ENCODE data around the gene TAF11L14.
"Not testable (repeated sequence)": the region's sequence is repeated elsewhere in the genome, so short reads cannot be mapped to it uniquely, and the experiment has no call there.

Gene TAF11L14

DNA sequence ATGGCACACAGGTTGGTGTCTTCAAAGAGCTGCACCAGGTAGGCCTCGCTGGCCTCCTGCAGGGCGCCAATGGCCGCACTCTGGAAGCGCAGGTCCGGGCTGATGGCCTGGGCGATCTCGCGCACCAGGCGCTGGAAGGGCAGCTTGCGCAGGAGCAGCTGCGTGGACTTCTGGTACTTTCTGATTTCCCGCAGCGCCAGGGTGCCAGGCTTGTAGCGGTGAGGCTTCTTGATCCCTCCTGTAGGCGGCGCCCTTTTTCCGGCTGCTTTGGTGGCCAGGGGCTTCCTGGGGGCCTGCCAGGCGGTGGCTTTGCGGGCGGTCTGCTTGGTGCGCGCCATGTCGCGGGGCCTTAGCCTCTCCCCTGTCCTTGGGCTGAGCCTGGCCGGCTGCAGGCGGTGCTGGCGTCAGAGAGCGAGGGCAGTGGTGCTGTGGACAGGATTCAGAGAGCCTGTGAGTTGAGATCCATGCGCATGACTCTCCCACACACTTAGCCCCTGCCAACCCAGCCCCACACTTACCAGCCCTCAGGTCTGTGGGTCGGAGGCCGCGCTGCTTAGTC lies 21.0 kb downstream of the TAF11L14 start:
- H3K4me3 Mint-ChIP-seq, CTCF ChIA-PET, DNase-seq, H3K9me3 Mint-ChIP-seq, H3K36me3 Mint-ChIP-seq, H3K27ac Mint-ChIP-seq, H3K4me1 Mint-ChIP-seq, H3K27me3 Mint-ChIP-seq: not testable (repeated sequence)

DNA sequence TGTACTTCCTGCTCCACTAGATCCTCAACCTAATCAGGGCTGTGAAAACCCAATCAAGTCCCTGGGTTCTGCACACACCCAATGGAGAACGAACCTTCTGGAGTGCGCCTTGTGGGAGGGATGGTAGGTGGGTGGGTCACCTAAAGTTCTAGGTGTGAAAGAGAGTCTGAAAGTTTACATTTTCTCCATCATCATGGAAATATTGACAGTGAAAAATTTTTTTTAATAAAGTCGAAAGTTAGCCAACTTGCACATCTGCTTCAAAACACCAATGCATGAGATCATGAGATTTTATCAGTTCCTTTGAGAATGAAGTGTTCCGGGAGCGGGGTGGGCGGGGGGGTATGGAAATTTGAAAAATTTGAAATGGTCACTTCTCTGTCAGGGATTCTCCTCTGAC lies 21.7 kb downstream of the TAF11L14 start:
- H3K9me3 Mint-ChIP-seq: peaks cover 12% of the 10 kb centered on the region
- no peaks in the 10 kb centered on the region for H3K36me3 Mint-ChIP-seq
- no peak overlapping the region for H3K4me3 Mint-ChIP-seq
- no peaks in the 10 kb centered on the region for H3K27me3 Mint-ChIP-seq
- CTCF ChIA-PET: no interaction called here
- no peak overlapping the region for H3K27ac Mint-ChIP-seq
- no peak for DNase-seq
- H3K4me1 Mint-ChIP-seq: no peaks in the 10 kb centered on the region

- DNase-seq: no peak
- no peaks in the 10 kb centered on the region for H3K4me1 Mint-ChIP-seq
- peaks cover 31% of the 10 kb centered on the region for H3K9me3 Mint-ChIP-seq
- no peak overlapping the region for H3K27ac Mint-ChIP-seq
- no peak overlapping the region for H3K4me3 Mint-ChIP-seq
- no peaks in the 10 kb centered on the region for H3K36me3 Mint-ChIP-seq
- CTCF ChIA-PET: no interaction called here
- H3K27me3 Mint-ChIP-seq: no peaks in the 10 kb centered on the region
Observed at GRCh38 chr5:17663182-17663581, 28.9 kb downstream of the TAF11L14 start.

DNA sequence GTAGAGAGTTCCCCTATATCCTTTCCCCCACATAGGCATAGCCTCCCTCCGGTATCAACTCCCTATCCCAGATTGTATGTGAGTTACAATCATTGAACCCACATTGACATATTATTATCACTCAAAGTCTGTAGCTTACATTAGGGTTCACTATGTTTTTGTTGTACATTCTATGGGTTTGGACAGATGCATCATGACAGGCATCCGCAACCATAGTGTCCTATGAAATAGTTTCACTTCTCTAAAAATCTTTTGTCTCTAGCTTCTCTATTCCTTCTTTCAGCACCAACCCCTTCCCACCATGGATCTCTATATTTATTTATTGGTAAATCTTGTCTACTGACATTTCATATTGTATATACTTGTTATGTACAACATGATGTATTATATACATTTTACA lies 31.6 kb downstream of the TAF11L14 start:
- Mint-ChIP-seq H3K9me3 (peaks cover 36% of the 10 kb centered on the region), H3K27ac (no peak overlapping the region), H3K36me3 (no peaks in the 10 kb centered on the region), H3K4me3 (no peak overlapping the region), H3K4me1 (no peaks in the 10 kb centered on the region), H3K27me3 (no peaks in the 10 kb centered on the region)
- DNase-seq: no peak
- CTCF ChIA-PET: no interaction called here

- H3K4me1 Mint-ChIP-seq: no peaks in the 10 kb centered on the region
- peaks cover 35% of the 10 kb centered on the region for H3K9me3 Mint-ChIP-seq
- no peaks in the 10 kb centered on the region for H3K36me3 Mint-ChIP-seq
- no peak for DNase-seq
- H3K27me3 Mint-ChIP-seq: no peaks in the 10 kb centered on the region
- CTCF ChIA-PET: no interaction called here
- no peak overlapping the region for H3K4me3 Mint-ChIP-seq
- no peak overlapping the region for H3K27ac Mint-ChIP-seq
Observed at GRCh38 chr5:17666726-17667235, 32.5 kb downstream of the TAF11L14 start.

DNA sequence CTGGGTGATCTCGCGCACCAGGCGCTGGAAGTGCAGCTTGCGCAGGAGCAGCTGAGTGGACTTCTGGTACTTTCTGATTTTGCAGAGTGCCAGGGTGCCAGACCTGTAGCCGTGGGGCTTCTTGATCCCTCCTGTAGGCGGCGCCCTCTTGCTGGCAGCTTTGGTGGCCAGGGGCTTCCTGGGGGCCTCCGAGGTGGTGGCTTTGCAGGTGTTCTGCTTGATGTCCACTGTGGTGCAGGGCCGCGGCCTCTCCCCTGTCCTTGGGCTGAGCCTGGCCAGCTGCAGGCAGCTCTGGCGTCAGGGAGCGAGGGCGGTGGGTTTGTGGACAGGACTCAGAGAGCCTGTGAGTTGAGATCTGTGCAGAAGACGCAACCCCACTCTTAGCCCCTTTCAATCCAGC lies 36.1 kb downstream of the TAF11L14 start:
- Mint-ChIP-seq H3K4me3 (no peak overlapping the region), H3K27me3 (no peaks in the 10 kb centered on the region), H3K36me3 (no peaks in the 10 kb centered on the region), H3K4me1 (no peaks in the 10 kb centered on the region), H3K9me3 (peaks cover 22% of the 10 kb centered on the region), H3K27ac (no peak overlapping the region)
- CTCF ChIA-PET: no interaction called here
- no peak for DNase-seq

- Mint-ChIP-seq H3K4me3 (no peak overlapping the region), H3K4me1 (no peaks in the 10 kb centered on the region), H3K36me3 (no peaks in the 10 kb centered on the region), H3K27me3 (no peaks in the 10 kb centered on the region), H3K27ac (no peak overlapping the region), H3K9me3 (peaks cover 8% of the 10 kb centered on the region)
- no peak for DNase-seq
- CTCF ChIA-PET: no interaction called here
Observed at GRCh38 chr5:17678751-17679324, 44.6 kb downstream of the TAF11L14 start.

DNA sequence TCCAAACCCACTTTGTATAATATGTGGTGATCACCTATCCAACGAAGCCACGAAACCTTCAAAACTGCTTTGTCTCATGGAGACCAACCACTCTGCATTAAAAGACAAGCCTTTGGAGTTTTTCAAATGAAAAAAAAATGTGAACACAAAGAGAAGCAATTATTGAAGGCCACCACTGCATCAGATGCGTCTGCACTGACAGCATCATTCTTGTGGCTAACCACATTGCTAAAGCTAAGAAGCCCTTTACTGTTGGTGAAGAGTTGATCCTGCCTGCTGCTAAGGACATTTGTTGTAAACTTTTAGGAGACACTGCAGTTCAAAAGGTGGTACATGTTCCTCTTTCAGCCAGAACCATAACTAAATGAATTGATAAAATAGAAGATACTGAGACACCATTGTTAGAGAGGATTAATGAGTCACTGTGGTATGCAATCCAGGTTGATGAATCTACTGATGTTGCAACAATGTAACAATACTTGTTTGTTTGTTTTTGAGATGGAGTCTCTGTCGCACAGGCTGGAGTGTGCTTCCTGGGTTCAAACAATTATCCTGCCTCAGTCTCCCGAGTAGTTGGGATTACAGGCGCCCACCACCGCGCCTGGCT lies 45.4 kb downstream of the TAF11L14 start:
- DNase-seq: no peak
- H3K27ac Mint-ChIP-seq: no peak overlapping the region

GRCh38 chr5:17680737-17681136 lies 46.5 kb downstream of the TAF11L14 start:
- no peak overlapping the region for H3K4me3 Mint-ChIP-seq
- no peaks in the 10 kb centered on the region for H3K36me3 Mint-ChIP-seq
- DNase-seq: no peak
- CTCF ChIA-PET: no interaction called here
- peaks cover 6% of the 10 kb centered on the region for H3K9me3 Mint-ChIP-seq
- no peak overlapping the region for H3K27ac Mint-ChIP-seq
- H3K4me1 Mint-ChIP-seq: no peaks in the 10 kb centered on the region
- H3K27me3 Mint-ChIP-seq: no peaks in the 10 kb centered on the region

More for the DNA sequence above, 45.4 kb downstream of the TAF11L14 start:
- Mint-ChIP-seq H3K4me3 (no peak overlapping the region), H3K4me1 (no peaks in the 10 kb centered on the region), H3K9me3 (peaks cover 9% of the 10 kb centered on the region), H3K27me3 (no peaks in the 10 kb centered on the region), H3K36me3 (no peaks in the 10 kb centered on the region)
- CTCF ChIA-PET: no interaction called here
